Omental fat pad (tissue), 4 donors: Measurements from ENCODE around the gene CYP2C9. TPM values are rescaled to one million over a fixed set of nuclear protein-coding genes. Genes with fewer than 3 reads are reported as not detected.
"Not testable (repeated sequence)": the region's sequence is repeated elsewhere in the genome, so short reads cannot be mapped to it uniquely, and the experiment has no call there.

ENCODE experiments used
- ATAC-seq: fragments of 150-250 bp; one replicate; pipeline ENCODE4 v1.9.1; 2016; ENCODE audit warnings: mild to moderate bottlenecking, moderate library complexity; ENCODE audit not compliant: low FRiP score
- DNase-seq: peaks from one replicate; pipeline ENCODE4 v3.0.0-alpha.2; 2019; ENCODE audit warnings: low spot score
- CTCF ChIP-seq, 3 donors: fragments of 450-650 bp; IDR thresholded peaks; one replicate each; pipeline ENCODE4 v1.5.1; 2016 to 2017; ENCODE audit warnings: antibody characterized with exemption in 3 of 3, mild to moderate bottlenecking in 3 of 3, moderate library complexity in 2 of 3
- total RNA-seq, 4 donors: library from RNA; depleted of rRNA; stranded (reverse); fragments of >200 nt; gene quantifications; one replicate each; pipeline ENCODE4 v1.1.0, GENCODE V29; 2016

CYP2C9 gene
- not detected for total RNA-seq

GRCh38 chr10:94938383-94938782 lies at the start of gene CYP2C9:
CYP2C9 (plus strand) TSS chr10:94938658; CDS start chr10:94938683, 25 bp downstream.
- ATAC-seq = no peak
- DNase-seq = no peak
- TF ChIP-seq CTCF (IDR thresholded peaks at IDR 0.05) = no peak

GRCh38 chr10:94889123-94889522 lies 49.3 kb upstream of the CYP2C9 start:
- DNase-seq (no peak), ATAC-seq (no peak)
- no peak for TF ChIP-seq CTCF (IDR thresholded peaks at IDR 0.05)

- no peak for DNase-seq
- TF ChIP-seq CTCF (IDR thresholded peaks at IDR 0.05) = no peak
- ATAC-seq = no peak
Observed at GRCh38 chr10:94890264-94891022, 48.0 kb upstream of the CYP2C9 start.

GRCh38 chr10:94898414-94898813 lies 40.0 kb upstream of the CYP2C9 start:
- DNase-seq, ATAC-seq: not testable (repeated sequence)

- TF ChIP-seq CTCF (IDR thresholded peaks at IDR 0.05) = no peak
- DNase-seq = no peak
- ATAC-seq = no peak
Observed at GRCh38 chr10:94902080-94902479, 36.4 kb upstream of the CYP2C9 start.

GRCh38 chr10:94902570-94902969 lies 35.9 kb upstream of the CYP2C9 start:
- ATAC-seq = no peak
- no peak for DNase-seq
- no peak for TF ChIP-seq CTCF (IDR thresholded peaks at IDR 0.05)

GRCh38 chr10:94904506-94905148 lies 33.8 kb upstream of the CYP2C9 start:
- DNase-seq, ATAC-seq: not testable (repeated sequence)

- no peak for ATAC-seq
- DNase-seq = no peak
- TF ChIP-seq CTCF (IDR thresholded peaks at IDR 0.05) = no peak
Observed at GRCh38 chr10:94916423-94916822, 22.0 kb upstream of the CYP2C9 start.
